K562 (cell line): ENCODE data around the gene FAM234B. TPM values are rescaled to one million over a fixed set of nuclear protein-coding genes. Genes with fewer than 3 reads are reported as not detected.

Source experiments
- ATAC-seq: fragments of 200-7000 bp; cut with Tn5 transposase; 3 replicates; pipeline ENCODE4 v1.9.1; 2020; ENCODE audit warnings: moderate library complexity
- BruUV-seq: library from RNA; stranded (reverse); fragments of 400-500 nt; replicated peaks from 2 replicates; lab custom pipeline; 2021; lab: Mats Ljungman, UMichigan
- CTCF ChIA-PET: fragments of 300-600 bp; formaldehyde crosslinking; extraction: SDS; loops from one replicate; lab custom pipeline; 2021; ENCODE audit warnings: low intra/inter-chr PET ratio; lab: Yijun Ruan, JAX
- POLR2A ChIA-PET: fragments of 300-600, 350-650 bp; sonication (Branson Sonifier 250); formaldehyde crosslinking; extraction: SDS; loops from one replicate; lab custom pipeline; 2021; ENCODE audit warnings: antibody characterized with exemption, inconsistent platforms; lab: Yijun Ruan, JAX
- DNase-seq, 4 experiments: peaks; one replicate each; pipeline versions ENCODE4 v3.0.0 to v3.0.0-alpha.2; 2011 to 2018; ENCODE audit warnings: low spot score in 3 of 4, mixed read lengths in 3 of 4; ENCODE audit errors: extremely low read depth in 1 of 4
- FAIRE-seq: peaks from 2 replicates; lab custom pipeline; 2011; peaks lifted over from hg19 to GRCh38; lab: Jason Lieb, UNC
- H2AFZ ChIP-seq: 2 replicates; pipeline ENCODE4 v1.6.0; 2011; ENCODE audit warnings: low read depth, low read length, control low read depth, inconsistent platforms
- H3K27ac ChIP-seq: fragments of 200-600 bp; 3 replicates; pipeline ENCODE4 v1.8.0; 2011; ENCODE audit warnings: low read depth, mild to moderate bottlenecking, control low read depth, inconsistent platforms, low read length, moderate library complexity, mixed read lengths; ENCODE audit errors: extremely low read depth
- H3K27me3 ChIP-seq, 2 experiments: fragments of 300-600 bp in 1 of 2; 2 replicates in 1 of 2; 3 replicates in 1 of 2; pipeline versions ENCODE4 v1.6.0 to v1.8.0; 2011; ENCODE audit warnings: inconsistent platforms in 2 of 2, low read length in 2 of 2, mild to moderate bottlenecking in 1 of 2, mixed read lengths in 1 of 2, moderate library complexity in 1 of 2; ENCODE audit not compliant: control insufficient read depth in 2 of 2, insufficient read depth in 2 of 2
- H3K36me3 ChIP-seq: fragments of 300-600 bp; 3 replicates; pipeline ENCODE4 v1.8.0; 2011; ENCODE audit warnings: mild to moderate bottlenecking, low read length, inconsistent platforms; ENCODE audit not compliant: control insufficient read depth, insufficient read depth
- H3K4me1 ChIP-seq, 2 experiments: fragments of 200-600 bp in 1 of 2; replicated peaks in 1 of 2; 2 replicates in 1 of 2; 3 replicates in 1 of 2; pipeline versions ENCODE4 v1.5.1 to v1.8.0; 2011; ENCODE audit warnings: inconsistent platforms in 2 of 2, low read length in 2 of 2, mild to moderate bottlenecking in 1 of 2, mixed read lengths in 1 of 2, moderate library complexity in 1 of 2; ENCODE audit not compliant: control insufficient read depth in 2 of 2, insufficient read depth in 2 of 2
- H3K4me2 ChIP-seq: 2 replicates; pipeline ENCODE4 v1.6.1; 2011; ENCODE audit warnings: low read length, control low read depth, inconsistent platforms, mixed read lengths; ENCODE audit not compliant: insufficient read depth
- H3K4me3 ChIP-seq: fragments of 200-600 bp; sonication (generic), shearing (Covaris generic); 2 replicates; pipeline ENCODE4 v1.5.1; 2016; ENCODE audit warnings: control low read depth, inconsistent platforms
- H3K79me2 ChIP-seq: fragments of 200-600 bp; 3 replicates; pipeline ENCODE4 v1.8.0; 2011; ENCODE audit warnings: low read length, inconsistent platforms; ENCODE audit not compliant: control insufficient read depth, insufficient read depth
- H3K9ac ChIP-seq, 2 experiments: 2 replicates each; pipeline versions ENCODE4 v1.6.0 to v1.6.1; 2011; ENCODE audit warnings: low read depth in 2 of 2, low read length in 2 of 2, control low read depth in 1 of 2, inconsistent platforms in 1 of 2, mild to moderate bottlenecking in 1 of 2, mixed read lengths in 1 of 2; ENCODE audit not compliant: insufficient read depth in 1 of 2
- H3K9me1 ChIP-seq: one replicate; pipeline ENCODE4 v1.6.0; 2011; ENCODE audit warnings: inconsistent platforms, mild to moderate bottlenecking, low read length, moderate library complexity; ENCODE audit not compliant: control insufficient read depth, insufficient read depth
- H3K9me3 ChIP-seq: replicated peaks from 2 replicates; pipeline ENCODE4 v1.5.1; 2011; ENCODE audit warnings: low read depth, low read length, inconsistent platforms; ENCODE audit not compliant: control insufficient read depth, insufficient read depth
- H4K20me1 ChIP-seq: replicated peaks from 2 replicates; pipeline ENCODE4 v1.6.1; 2011; ENCODE audit warnings: low read length, inconsistent platforms, mixed read lengths; ENCODE audit not compliant: control insufficient read depth, insufficient read depth
- ARID1B ChIP-seq: fragments of 450-650 bp; IDR thresholded peaks from 2 replicates; pipeline ENCODE4 v1.6.1; 2016; ENCODE audit warnings: antibody characterized with exemption, mild to moderate bottlenecking, inconsistent platforms
- BCOR ChIP-seq: fragments of 450-650 bp; IDR thresholded peaks from 2 replicates; pipeline ENCODE4 v1.6.1; 2016
- CBX8 ChIP-seq: fragments of 200-600 bp; sonication (generic); IDR thresholded peaks from 2 replicates; pipeline ENCODE4 v1.6.1; 2012; ENCODE audit warnings: borderline replicate concordance, mixed run types, low read depth, mild to moderate bottlenecking, moderate library complexity, mixed read lengths, low read length, control low read depth, inconsistent platforms; ENCODE audit not compliant: poor library complexity, severe bottlenecking; ENCODE audit errors: extremely low read depth
- GATAD2B ChIP-seq: fragments of 450-650 bp; IDR thresholded peaks from 2 replicates; pipeline ENCODE4 v1.6.1; 2017; ENCODE audit warnings: mild to moderate bottlenecking, borderline replicate concordance
- IFI16 ChIP-seq: fragments of 250-450 bp; sonication (Bioruptor Pico); IDR thresholded peaks from 2 replicates; pipeline ENCODE4 v2.1.2; 2022; ENCODE audit warnings: mild to moderate bottlenecking, inconsistent platforms
- NUFIP1 ChIP-seq: fragments of 450-650 bp; IDR thresholded peaks from 2 replicates; pipeline ENCODE4 v1.6.1; 2018; ENCODE audit not compliant: partially characterized antibody
- PHF21A ChIP-seq: fragments of 450-650 bp; IDR thresholded peaks from 2 replicates; pipeline ENCODE4 v1.6.1; 2017; ENCODE audit warnings: low read depth, borderline replicate concordance
- RBBP5 ChIP-seq: fragments of 200-600 bp; sonication (generic); IDR thresholded peaks from 2 replicates; pipeline ENCODE4 v1.6.1; 2012; ENCODE audit warnings: borderline replicate concordance, mild to moderate bottlenecking, low read length, control low read depth, inconsistent platforms; ENCODE audit not compliant: insufficient read depth, poor library complexity, severe bottlenecking
- SMAD1 ChIP-seq: fragments of 150-350 bp; IDR thresholded peaks from 2 replicates; pipeline ENCODE4 v1.6.1; 2014; ENCODE audit warnings: low read length, low read depth; ENCODE audit not compliant: partially characterized antibody
- TAF15 ChIP-seq: fragments of 200-400 bp; formaldehyde crosslinking; IDR thresholded peaks from 2 replicates; pipeline ENCODE4 v1.6.1; 2017; ENCODE audit warnings: mild to moderate bottlenecking, low read depth, low read length, moderate library complexity
- TFAP4 ChIP-seq: sonication (generic); formaldehyde crosslinking; IDR thresholded peaks from 2 replicates; pipeline ENCODE4 v1.8.0; 2022; ENCODE audit warnings: missing genetic modification reagents, mild to moderate bottlenecking, moderate library complexity, borderline replicate concordance
- TOE1 ChIP-seq, 2 experiments: fragments of 450-650 bp in 1 of 2; sonication (generic) in 1 of 2; formaldehyde crosslinking in 1 of 2; IDR thresholded peaks; 2 replicates each; pipeline versions ENCODE4 v1.7.1 to v1.8.0; 2016 to 2022; ENCODE audit warnings: borderline replicate concordance in 2 of 2, mild to moderate bottlenecking in 2 of 2, antibody characterized with exemption in 1 of 2, inconsistent platforms in 1 of 2, low read depth in 1 of 2, missing genetic modification reagents in 1 of 2, moderate library complexity in 1 of 2
- ZFX ChIP-seq: sonication (generic); formaldehyde crosslinking; IDR thresholded peaks from 2 replicates; pipeline ENCODE4 v1.8.0; 2022; ENCODE audit warnings: mild to moderate bottlenecking, missing genetic modification reagents, moderate library complexity
- ZNF445 ChIP-seq: fragments of 250-450 bp; sonication (Bioruptor Pico); IDR thresholded peaks from 2 replicates; pipeline ENCODE4 v1.4.0; 2020; ENCODE audit warnings: low read depth, mild to moderate bottlenecking, moderate library complexity
- ZNF639 ChIP-seq, 2 experiments: fragments of 200-800 bp in 1 of 2; sonication (Bioruptor generic) in 1 of 2; sonication (generic) in 1 of 2; formaldehyde crosslinking in 1 of 2; IDR thresholded peaks in 1 of 2; conservative IDR thresholded peaks in 1 of 2; 2 replicates each; pipeline versions ENCODE4 v1.5.0 to v1.6.1; 2016 to 2020; ENCODE audit warnings: missing compliant biosample characterization in 1 of 2, missing genetic modification characterization in 1 of 2, missing genetic modification reagents in 1 of 2
- ZSCAN32 ChIP-seq: fragments of 450-650 bp; formaldehyde crosslinking; IDR thresholded peaks from 2 replicates; pipeline ENCODE4 v1.4.0; 2020; ENCODE audit warnings: mild to moderate bottlenecking, moderate library complexity
- WGBS: fragments of 100-300 bp; shearing (Covaris generic); methylation state at CpG from one replicate; pipeline ENCODE4 v1.1.6; 2016; ENCODE audit warnings: low coverage, mixed read lengths; ENCODE audit not compliant: insufficient coverage; ENCODE audit errors: missing lambda C conversion rate; 5-methylcytosine and 5-hydroxymethylcytosine counted together
- in situ Hi-C: fragments of 300-500 bp; cut with MboI; formaldehyde crosslinking; loops from 4 replicates; pipeline ENCODE4 v1.15.0; 2018; ENCODE audit warnings: inconsistent platforms, mixed read lengths
- intact Hi-C: fragments of 100-400 bp; cut with micrococcal nuclease; formaldehyde crosslinking; loops from 2 replicates; pipeline ENCODE4 v1.14.2; 2022
- polyA plus RNA-seq, 8 experiments: library from polyadenylated mRNA; depleted of rRNA in 4 of 8; stranded (reverse) in 5 of 8; unstranded in 3 of 8; fragments of >200 nt; fragmentation: Nextera tagmentation in 2 of 8; fragmentation: Illumina TruSeq in 1 of 8; extraction: Ambion mirVana in 2 of 8; extraction: Trizol in 1 of 8; gene quantifications; 2 replicates each; pipeline versions ENCODE4 v1.2.1 to v1.2.3, GENCODE V29; 2011 to 2014; ENCODE audit warnings: inconsistent platforms in 1 of 8, missing spikeins in 1 of 8
- total RNA-seq, 7 experiments: library from RNA; depleted of rRNA in 6 of 7; stranded (reverse); fragments of >200 nt in 6 of 7; fragmentation: Illumina TruSeq in 2 of 7; extraction: Trizol in 2 of 7; gene quantifications; 2 replicates each; pipeline versions ENCODE4 v1.2.1 to v1.2.3, GENCODE V29; 2011 to 2021; ENCODE audit warnings: low replicate concordance in 1 of 7

Gene FAM234B
- total and polyA plus RNA-seq, 9 of the 15 experiments (the other 6 are each of a cell fraction or from before 2014, with no cell fraction given) = 1.00 to 4.3 (median 2.0) TPM

GRCh38 chr12:13066014-13066413 is 21.8 kb downstream of the FAM234B start:
- 11% methylated on average over 2 of the region's 2 CpGs for WGBS
- Histone ChIP-seq H2AFZ (no peak overlapping the region), H3K9me3 (peaks cover 3% of the 10 kb centered on the region), H4K20me1 (no peaks in the 10 kb centered on the region), H3K4me2 (no peak overlapping the region), H3K4me3 (no peak overlapping the region), H3K27ac (no peak overlapping the region), H3K9me1 (no peaks in the 10 kb centered on the region), H3K79me2 (no peaks in the 10 kb centered on the region), H3K4me1 (peaks cover 0 to 3% of the 10 kb centered on the region in 2 experiments; a peak in 2 of 5 replicates), H3K9ac (no peak overlapping the region), H3K36me3 (no peaks in the 10 kb centered on the region), H3K27me3 (no peaks in the 10 kb centered on the region)
- CTCF ChIA-PET = no interaction called here
- in situ Hi-C loops (no loop called here), intact Hi-C loops (no loop called here)
- FAIRE-seq (no peak), DNase-seq (no peak), ATAC-seq (no peak)
- POLR2A ChIA-PET = interaction anchor here (0.8 kb wide), 1 partner anchor 21 kb away, joined by 3 read pairs; no protein-coding TSS in a partner anchor
- no peak for TF ChIP-seq ZSCAN32 (CRISPR knock-in tag)
- no peak for TF ChIP-seq ZNF639 (CRISPR knock-in tag; conservative IDR thresholded peaks at IDR 0.05 in 1 of 2, IDR thresholded peaks at IDR 0.05 in 1 of 2)
- no peak for TF ChIP-seq RBBP5
- no peak for TF ChIP-seq CBX8
- no peak for TF ChIP-seq ZFX (CRISPR knock-in tag)
- no peak for TF ChIP-seq TOE1 (IDR thresholded peaks at IDR 0.05; ENCODE audit: borderline replicate concordance)
- TF ChIP-seq TOE1 (CRISPR knock-in tag; IDR thresholded peaks at IDR 0.05; ENCODE audit: borderline replicate concordance, low read depth) = no peak
- no peak for TF ChIP-seq ARID1B
- TF ChIP-seq NUFIP1 = no peak
- TF ChIP-seq IFI16 (CRISPR knock-in tag) = no peak
- TF ChIP-seq ZNF445 (CRISPR knock-in tag) = no peak
- TF ChIP-seq GATAD2B = no peak
- TF ChIP-seq TFAP4 = no peak
- no peak for TF ChIP-seq TAF15
- TF ChIP-seq BCOR = no peak
- TF ChIP-seq SMAD1 = no peak
- TF ChIP-seq PHF21A = no peak
- no TSS peak for BruUV-seq
